DND-41 (cell line): Measurements from ENCODE around the gene LRIG3.

Experiments used
- ATAC-seq: fragments of 200-7000 bp; cut with Tn5 transposase; 3 replicates; pipeline ENCODE4 v1.9.1; 2021; ENCODE audit warnings: low read depth; ENCODE audit not compliant: insufficient read depth
- DNase-seq: peaks from one replicate; pipeline ENCODE4 v3.0.0-alpha.2; 2020
- H2AFZ ChIP-seq: 2 replicates; pipeline ENCODE4 v1.6.0; 2012; ENCODE audit warnings: low read depth, low read length
- H3K27ac ChIP-seq: 2 replicates; pipeline ENCODE4 v1.5.1; 2012; ENCODE audit warnings: low read length, inconsistent platforms
- H3K27me3 ChIP-seq: fragments of 200-600 bp; sonication (generic); 2 replicates; pipeline ENCODE4 v1.6.0; 2012; ENCODE audit warnings: low read length, mild to moderate bottlenecking, inconsistent platforms; ENCODE audit not compliant: insufficient read depth, poor library complexity
- H3K36me3 ChIP-seq: 2 replicates; pipeline ENCODE4 v1.5.1; 2012; ENCODE audit warnings: low read length, inconsistent platforms; ENCODE audit not compliant: insufficient read depth
- H3K4me1 ChIP-seq: 2 replicates; pipeline ENCODE4 v1.5.1; 2012; ENCODE audit warnings: mild to moderate bottlenecking, low read length; ENCODE audit not compliant: insufficient read depth
- H3K4me2 ChIP-seq: 2 replicates; pipeline ENCODE4 v1.6.0; 2012; ENCODE audit warnings: mild to moderate bottlenecking, moderate library complexity, low read length, inconsistent platforms; ENCODE audit not compliant: insufficient read depth
- H3K4me3 ChIP-seq, 2 experiments: fragments of 200-600 bp in 1 of 2; shearing (Covaris generic) in 1 of 2; 2 replicates each; pipeline ENCODE4 v1.5.1; 2012 to 2016; ENCODE audit warnings: inconsistent platforms in 2 of 2, low read length in 2 of 2, mild to moderate bottlenecking in 2 of 2, low read depth in 1 of 2, moderate library complexity in 1 of 2
- H3K79me2 ChIP-seq: 2 replicates; pipeline ENCODE4 v1.6.0; 2012; ENCODE audit warnings: low read length, inconsistent platforms; ENCODE audit not compliant: insufficient read depth
- H3K9ac ChIP-seq: 2 replicates; pipeline ENCODE4 v1.6.0; 2012; ENCODE audit warnings: low read depth, mild to moderate bottlenecking, inconsistent platforms, low read length, moderate library complexity
- H3K9me3 ChIP-seq: 2 replicates; pipeline ENCODE4 v1.5.1; 2012; ENCODE audit warnings: low read length, moderate library complexity, mild to moderate bottlenecking, inconsistent platforms; ENCODE audit not compliant: insufficient read depth, severe bottlenecking
- H4K20me1 ChIP-seq: 2 replicates; pipeline ENCODE4 v1.6.0; 2012; ENCODE audit warnings: low read length; ENCODE audit not compliant: insufficient read depth
- CTCF ChIP-seq: IDR thresholded peaks from 2 replicates; pipeline ENCODE4 v1.5.1; 2012; ENCODE audit warnings: borderline replicate concordance, low read length, moderate library complexity, mild to moderate bottlenecking; ENCODE audit not compliant: poor library complexity, severe bottlenecking; ENCODE audit errors: extremely low read depth
- EZH2 ChIP-seq: IDR thresholded peaks from 3 replicates; pipeline ENCODE4 v1.6.1; 2012; ENCODE audit warnings: borderline replicate concordance, low read depth, mild to moderate bottlenecking, moderate library complexity, low read length, inconsistent platforms; ENCODE audit not compliant: severe bottlenecking

The LRIG3 gene

GRCh38 chr12:58920102-58920960 lies at the start of gene LRIG3:
Gene LRIG3 (minus strand): TSS chr12:58920504. CDS start chr12:58920235, 269 bp downstream.
- no peak within 1 kb of the TSS for H3K4me2 ChIP-seq
- no peak within 1 kb of the TSS for H3K9ac ChIP-seq
- no peaks in the 10 kb centered on the region for H3K4me1 ChIP-seq

GRCh38 chr12:58969237-58969636 lies 48.9 kb upstream of the LRIG3 start:
- Histone ChIP-seq H3K4me2 (no peak overlapping the region), H3K36me3 (no peaks in the 10 kb centered on the region), H3K9me3 (no peaks in the 10 kb centered on the region), H3K4me3 (no peak overlapping the region), H3K4me1 (no peaks in the 10 kb centered on the region), H4K20me1 (no peaks in the 10 kb centered on the region), H3K79me2 (no peaks in the 10 kb centered on the region), H3K27me3 (no peaks in the 10 kb centered on the region), H3K27ac (no peak overlapping the region), H3K9ac (no peak overlapping the region), H2AFZ (no peak overlapping the region)
- DNase-seq (no peak), ATAC-seq (no peak)
- TF ChIP-seq EZH2 (no peak), CTCF (no peak)

More at GRCh38 chr12:58920102-58920960, at the start of gene LRIG3:
- DNase-seq (no peak), ATAC-seq (no peak)
- Histone ChIP-seq H3K79me2 (no peaks in the 10 kb centered on the region), H3K36me3 (no peaks in the 10 kb centered on the region), H3K9me3 (no peaks in the 10 kb centered on the region), H3K27me3 (no peaks in the 10 kb centered on the region), H4K20me1 (no peaks in the 10 kb centered on the region), H3K4me3 (no peak within 1 kb of the TSS), H3K27ac (no peak within 1 kb of the TSS), H2AFZ (no peak within 1 kb of the TSS)
- TF ChIP-seq CTCF: no peak
- no peak for TF ChIP-seq EZH2

- H4K20me1 ChIP-seq: no peaks in the 10 kb centered on the region
- H3K79me2 ChIP-seq: no peaks in the 10 kb centered on the region
- no peaks in the 10 kb centered on the region for H3K4me1 ChIP-seq
- no peak for ATAC-seq
- no peak overlapping the region for H3K9ac ChIP-seq
- no peak for DNase-seq
- TF ChIP-seq EZH2 (no peak), CTCF (no peak)
- no peak overlapping the region for H3K4me3 ChIP-seq
- H3K36me3 ChIP-seq: no peaks in the 10 kb centered on the region
- H2AFZ ChIP-seq: no peak overlapping the region
- H3K27me3 ChIP-seq: no peaks in the 10 kb centered on the region
- H3K9me3 ChIP-seq: no peaks in the 10 kb centered on the region
- no peak overlapping the region for H3K4me2 ChIP-seq
- H3K27ac ChIP-seq: no peak overlapping the region
These were observed 47.3 kb upstream of the LRIG3 start for GRCh38 chr12:58967561-58967960.
